Smooth muscle cell (in vitro differentiated cells): ENCODE measurements around the gene CDHR3. TPM values are rescaled to one million over a fixed set of nuclear protein-coding genes. Genes with fewer than 3 reads are reported as not detected.
A peak's percentile ranks its signal among the peaks of the same experiment; 100 is the strongest.

Source experiments
- DNase-seq: peaks from one replicate; lab custom pipeline; 2025; ENCODE audit not compliant: unreplicated experiment; lab: John Stamatoyannopoulos, UW
- H2AFZ ChIP-seq: fragments of 200-600 bp; sonication (generic); 2 replicates; pipeline ENCODE4 v1.6.0; 2016; ENCODE audit warnings: antibody characterized with exemption, low read depth, mild to moderate bottlenecking
- H3F3A ChIP-seq: fragments of 200-600 bp; sonication (generic); 2 replicates; pipeline ENCODE4 v1.6.0; 2017; ENCODE audit warnings: antibody characterized with exemption, low read depth
- H3K27ac ChIP-seq: fragments of 200-600 bp; sonication (generic); 2 replicates; pipeline ENCODE4 v1.5.1; 2016; ENCODE audit warnings: low read depth, mild to moderate bottlenecking
- H3K27me3 ChIP-seq: fragments of 200-600 bp; sonication (generic); 2 replicates; pipeline ENCODE4 v1.6.1; 2016; ENCODE audit warnings: low read depth, mild to moderate bottlenecking
- H3K36me3 ChIP-seq: fragments of 200-600 bp; sonication (generic); 2 replicates; pipeline ENCODE4 v1.5.1; 2016; ENCODE audit warnings: low read depth
- H3K4me1 ChIP-seq: fragments of 200-600 bp; sonication (generic); 2 replicates; pipeline ENCODE4 v1.5.1; 2016; ENCODE audit warnings: low read depth
- H3K4me2 ChIP-seq: fragments of 200-600 bp; sonication (generic); 2 replicates; pipeline ENCODE4 v1.6.0; 2016; ENCODE audit warnings: mild to moderate bottlenecking
- H3K4me3 ChIP-seq: fragments of 200-600 bp; sonication (generic); 2 replicates; pipeline ENCODE4 v1.5.1; 2016; ENCODE audit warnings: mild to moderate bottlenecking
- H3K79me2 ChIP-seq: fragments of 200-600 bp; sonication (generic); 2 replicates; pipeline ENCODE4 v1.6.0; 2016; ENCODE audit warnings: low read depth, mild to moderate bottlenecking
- H3K9ac ChIP-seq: fragments of 200-600 bp; sonication (generic); 2 replicates; pipeline ENCODE4 v1.6.0; 2016; ENCODE audit warnings: low read depth
- H3K9me3 ChIP-seq: fragments of 200-600 bp; sonication (generic); replicated peaks from 2 replicates; pipeline ENCODE4 v1.5.1; 2016; ENCODE audit warnings: low read depth
- H4K20me1 ChIP-seq: fragments of 200-600 bp; sonication (generic); 2 replicates; pipeline ENCODE4 v1.6.0; 2016; ENCODE audit warnings: low read depth
- CTCF ChIP-seq: fragments of 200-600 bp; sonication (generic); IDR thresholded peaks from 2 replicates; pipeline ENCODE4 v1.5.1; 2017; ENCODE audit warnings: borderline replicate concordance, mild to moderate bottlenecking, antibody characterized with exemption; ENCODE audit not compliant: insufficient read depth, poor library complexity, severe bottlenecking
- WGBS: methylation state at CpG from one replicate; pipeline ENCODE4 v1.1.7; 2016; ENCODE audit warnings: low lambda C conversion rate; 5-methylcytosine and 5-hydroxymethylcytosine counted together
- polyA plus RNA-seq: library from polyadenylated mRNA; unstranded; fragments of >200 nt; fragmentation: Nextera tagmentation; extraction: Ambion mirVana; gene quantifications from 2 replicates; pipeline ENCODE4 v1.2.1, GENCODE V29; 2016
- total RNA-seq: library from RNA; depleted of rRNA; stranded (reverse); fragments of >200 nt; gene quantifications from 2 replicates; pipeline ENCODE4 v1.2.3, GENCODE V29; 2014

The CDHR3 gene
- total and polyA plus RNA-seq, 2 experiments from 2014 or later = 0.31 to 1.7 TPM

DNA sequence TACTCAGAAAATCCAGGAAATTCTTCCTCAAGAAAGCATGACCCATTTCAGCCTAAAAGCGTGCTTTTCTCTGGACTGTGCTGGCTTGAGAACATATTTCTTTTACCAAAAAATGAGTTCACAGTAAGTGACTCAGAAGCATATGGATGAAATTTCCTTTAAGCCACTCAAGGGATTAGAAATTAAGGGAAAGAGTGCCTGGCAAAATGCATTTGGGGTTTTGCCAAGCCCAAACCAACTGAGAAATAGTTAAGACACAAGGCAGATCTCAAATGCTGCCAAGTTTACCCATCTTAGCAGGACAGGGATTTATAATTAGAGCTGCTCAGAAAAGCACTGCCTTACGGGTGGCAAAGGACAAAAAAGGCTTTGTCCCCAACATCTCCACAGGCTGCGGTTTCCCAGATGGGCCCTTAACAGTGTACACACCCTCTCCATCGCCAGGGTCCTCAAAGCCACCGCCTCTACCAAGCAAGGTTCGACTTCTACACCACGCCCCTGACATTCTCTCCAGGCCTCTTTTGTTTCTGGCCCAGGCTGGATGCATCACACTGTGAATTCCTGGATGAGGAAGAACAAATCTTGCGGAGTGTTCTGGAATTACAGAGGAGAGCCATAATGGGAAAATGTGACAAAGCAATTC is 30.1 kb upstream of the CDHR3 start:
- Histone ChIP-seq H3K4me3 (no peak overlapping the region), H3K9ac (no peak overlapping the region), H3K9me3 (no peaks in the 10 kb centered on the region), H3K36me3 (no peaks in the 10 kb centered on the region), H3K4me2 (peak overlapping the region; percentile 62), H3F3A (no peaks in the 10 kb centered on the region), H3K4me1 (peaks cover 11% of the 10 kb centered on the region), H2AFZ (no peak overlapping the region), H3K27ac (peak overlapping the region; percentile 78), H3K79me2 (no peaks in the 10 kb centered on the region), H4K20me1 (no peaks in the 10 kb centered on the region), H3K27me3 (no peaks in the 10 kb centered on the region)
- 48% methylated on average over 8 of the region's 8 CpGs for WGBS
- no peak for TF ChIP-seq CTCF
- DNase-seq = no peak

DNA sequence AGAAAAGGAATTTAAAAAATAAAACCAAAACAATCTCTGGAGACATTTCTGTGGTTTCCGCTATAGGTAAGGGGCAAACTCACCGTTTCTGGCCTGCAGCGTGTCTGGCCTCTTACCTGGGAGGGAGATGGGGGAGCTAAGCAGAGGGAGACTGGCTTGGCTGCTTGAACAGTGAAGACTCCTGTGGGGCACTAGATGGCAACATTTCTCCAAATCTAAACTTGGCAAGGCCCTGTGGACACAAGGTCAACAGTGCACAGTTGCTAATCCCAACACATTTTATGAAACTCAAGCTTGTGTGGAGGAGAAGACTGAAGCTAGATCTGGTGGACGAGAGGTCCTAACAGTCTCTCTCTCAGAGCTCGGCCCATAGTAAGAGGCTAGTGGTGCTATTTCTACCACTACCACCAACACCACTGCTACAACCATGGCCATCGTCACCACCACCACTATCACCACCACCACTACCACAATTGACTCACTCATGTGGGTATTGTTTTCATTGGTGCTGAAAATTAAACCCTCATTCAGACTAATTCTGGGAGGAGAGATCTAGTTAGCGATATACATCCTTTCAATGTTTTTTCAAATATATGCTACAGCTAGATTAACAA is 28.4 kb upstream of the CDHR3 start:
- H3K9ac ChIP-seq = no peak overlapping the region
- DNase-seq = no peak
- no peaks in the 10 kb centered on the region for H3F3A ChIP-seq
- H4K20me1 ChIP-seq = no peaks in the 10 kb centered on the region
- peaks cover 11% of the 10 kb centered on the region for H3K4me1 ChIP-seq
- H3K27ac ChIP-seq = no peak overlapping the region
- 88% methylated on average over 7 of the region's 7 CpGs for WGBS
- H3K79me2 ChIP-seq = no peaks in the 10 kb centered on the region
- peak; percentile 7 for TF ChIP-seq CTCF
- H3K4me3 ChIP-seq = no peak overlapping the region
- no peak overlapping the region for H2AFZ ChIP-seq
- no peaks in the 10 kb centered on the region for H3K36me3 ChIP-seq
- no peak overlapping the region for H3K4me2 ChIP-seq
- H3K9me3 ChIP-seq = no peaks in the 10 kb centered on the region
- no peaks in the 10 kb centered on the region for H3K27me3 ChIP-seq

DNA sequence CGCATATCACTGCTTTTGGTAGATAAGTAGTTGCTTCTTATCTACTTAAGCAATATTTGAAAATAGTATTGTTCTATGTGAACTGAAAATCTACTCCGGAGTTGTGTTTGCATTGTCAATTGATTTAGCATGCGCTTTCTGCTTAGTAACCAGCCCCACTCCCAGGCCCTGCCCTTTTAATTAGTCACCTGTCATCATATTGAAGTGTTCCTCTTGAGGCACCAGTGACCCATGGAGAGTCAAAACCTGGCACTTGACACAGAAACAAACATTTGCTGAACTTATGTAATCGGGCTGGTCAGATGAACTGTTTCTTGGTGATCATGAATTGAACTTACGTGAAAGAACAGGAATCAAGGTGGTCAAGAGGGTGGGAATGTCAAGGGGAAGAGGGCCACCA is 27.8 kb upstream of the CDHR3 start:
- peaks cover 11% of the 10 kb centered on the region for H3K4me1 ChIP-seq
- no peak overlapping the region for H2AFZ ChIP-seq
- H4K20me1 ChIP-seq = no peaks in the 10 kb centered on the region

More for the DNA sequence above, 27.8 kb upstream of the CDHR3 start:
- 97% methylated on average over 5 of the region's 5 CpGs for WGBS
- no peak overlapping the region for H3K4me2 ChIP-seq
- no peaks in the 10 kb centered on the region for H3F3A ChIP-seq
- no peak for TF ChIP-seq CTCF
- DNase-seq = no peak
- no peak overlapping the region for H3K27ac ChIP-seq
- H3K36me3 ChIP-seq = no peaks in the 10 kb centered on the region
- H3K9me3 ChIP-seq = no peaks in the 10 kb centered on the region
- no peaks in the 10 kb centered on the region for H3K79me2 ChIP-seq
- no peaks in the 10 kb centered on the region for H3K27me3 ChIP-seq
- H3K9ac ChIP-seq = no peak overlapping the region
- H3K4me3 ChIP-seq = no peak overlapping the region
